ENCODE results near the gene USP7. TPM values are rescaled to one million over a fixed set of nuclear protein-coding genes. Genes with fewer than 3 reads are reported as not detected.
A peak's percentile ranks its signal among the peaks of the same experiment; 100 is the strongest.

USP7 gene
- total RNA-seq, 1 donor from 2014 or later = 96.9 TPM

- Histone ChIP-seq H3K4me1 (ENCODE audit: insufficient read depth, low read length) (peaks cover 26% of the 10 kb centered on the region), H3K4me2 (ENCODE audit: low read length) (no peak overlapping the region), H3K36me3 (ENCODE audit: insufficient read depth, low read length) (peaks cover 35% of the 10 kb centered on the region), H3K9ac (ENCODE audit: low read length) (no peak overlapping the region), H3K27me3 (ENCODE audit: insufficient read depth, low read length) (no peaks in the 10 kb centered on the region), H3K79me2 (ENCODE audit: insufficient read depth, low read length) (peaks cover 6% of the 10 kb centered on the region), H4K20me1 (ENCODE audit: insufficient read depth, low read length) (peaks cover 87% of the 10 kb centered on the region), H2AFZ (ENCODE audit: low read depth, low read length) (no peak overlapping the region), H3K27ac (ENCODE audit: low read depth, low read length) (no peak overlapping the region), H3K9me3 (ENCODE audit: insufficient read depth, low read depth, low read length) (no peaks in the 10 kb centered on the region), H3K4me3 (ENCODE audit: insufficient read depth, low read depth, low read length) (no peak overlapping the region)
- TF ChIP-seq CTCF (IDR thresholded peaks at IDR 0.05; ENCODE audit: insufficient read depth, low read depth, low read length) = no peak
- no peak for TF ChIP-seq EZH2 (IDR thresholded peaks at IDR 0.05; ENCODE audit: insufficient read depth, low read length)
- Mint-ChIP-seq H3K4me1 (ENCODE audit: low read depth, unreplicated experiment) (peaks cover 40% of the 10 kb centered on the region), H3K27me3 (ENCODE audit: low read depth, unreplicated experiment) (no peaks in the 10 kb centered on the region), H3K9me3 (ENCODE audit: unreplicated experiment) (peaks cover 3% of the 10 kb centered on the region), H3K36me3 (ENCODE audit: low read depth, unreplicated experiment) (peaks cover 26% of the 10 kb centered on the region), H3K27ac (ENCODE audit: unreplicated experiment) (no peak overlapping the region), H3K4me3 (ENCODE audit: unreplicated experiment) (no peak overlapping the region)
- FAIRE-seq (no peak), DNase-seq (ENCODE audit: low read depth) (no peak)
Measured at GRCh38 chr16:8853611-8854010, 110.1 kb downstream of the USP7 start.

GRCh38 chr16:8853150-8853549 is 110.6 kb downstream of the USP7 start:
- no peak overlapping the region for H3K4me3 Mint-ChIP-seq (ENCODE audit: unreplicated experiment)
- peaks cover 38% of the 10 kb centered on the region for H3K4me1 Mint-ChIP-seq (ENCODE audit: low read depth, unreplicated experiment)
- no peak overlapping the region for H3K27ac Mint-ChIP-seq (ENCODE audit: unreplicated experiment)
- FAIRE-seq (no peak), DNase-seq (ENCODE audit: low read depth) (no peak)
- H3K27ac ChIP-seq (ENCODE audit: low read depth, low read length) = no peak overlapping the region
- H3K36me3 ChIP-seq (ENCODE audit: insufficient read depth, low read length) = peaks cover 34% of the 10 kb centered on the region
- peaks cover 26% of the 10 kb centered on the region for H3K36me3 Mint-ChIP-seq (ENCODE audit: low read depth, unreplicated experiment)
- peaks cover 6% of the 10 kb centered on the region for H3K79me2 ChIP-seq (ENCODE audit: insufficient read depth, low read length)
- H3K9ac ChIP-seq (ENCODE audit: low read length) = no peak overlapping the region
- no peaks in the 10 kb centered on the region for H3K9me3 ChIP-seq (ENCODE audit: insufficient read depth, low read depth, low read length)
- H4K20me1 ChIP-seq (ENCODE audit: insufficient read depth, low read length) = peaks cover 87% of the 10 kb centered on the region
- peaks cover 31% of the 10 kb centered on the region for H3K4me1 ChIP-seq (ENCODE audit: insufficient read depth, low read length)
- H2AFZ ChIP-seq (ENCODE audit: low read depth, low read length) = no peak overlapping the region
- no peaks in the 10 kb centered on the region for H3K27me3 ChIP-seq (ENCODE audit: insufficient read depth, low read length)
- H3K4me3 ChIP-seq (ENCODE audit: insufficient read depth, low read depth, low read length) = no peak overlapping the region
- H3K4me2 ChIP-seq (ENCODE audit: low read length) = no peak overlapping the region
- H3K27me3 Mint-ChIP-seq (ENCODE audit: low read depth, unreplicated experiment) = no peaks in the 10 kb centered on the region
- peaks cover 2% of the 10 kb centered on the region for H3K9me3 Mint-ChIP-seq (ENCODE audit: unreplicated experiment)
- TF ChIP-seq EZH2 (IDR thresholded peaks at IDR 0.05; ENCODE audit: insufficient read depth, low read length) = no peak
- TF ChIP-seq CTCF (IDR thresholded peaks at IDR 0.05; ENCODE audit: insufficient read depth, low read depth, low read length) = no peak

DNA sequence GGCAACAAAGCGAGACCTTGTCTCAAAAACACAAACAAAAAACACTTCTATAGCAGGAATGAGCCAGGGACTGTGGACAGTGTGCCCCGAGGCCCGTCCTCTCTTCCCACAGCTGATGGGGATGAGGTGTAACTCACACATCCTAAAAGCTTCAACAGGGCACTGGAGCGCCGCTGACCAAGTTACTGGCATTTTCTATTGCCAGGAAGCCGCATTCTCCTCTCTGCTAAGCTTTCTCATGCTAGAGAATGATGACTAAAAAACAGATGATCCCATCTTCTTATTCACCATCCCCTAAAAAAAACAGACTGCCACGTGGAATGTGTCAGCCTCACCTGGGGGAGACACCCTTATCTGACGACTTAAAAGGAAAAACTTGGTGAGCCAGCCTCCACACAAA is 111.2 kb downstream of the USP7 start:
- no peak for FAIRE-seq
- peaks cover 35% of the 10 kb centered on the region for H3K4me1 Mint-ChIP-seq (ENCODE audit: low read depth, unreplicated experiment)
- H3K36me3 ChIP-seq (ENCODE audit: insufficient read depth, low read length) = peaks cover 32% of the 10 kb centered on the region

More for the DNA sequence above, 111.2 kb downstream of the USP7 start:
- Histone ChIP-seq H3K9ac (ENCODE audit: low read length) (no peak overlapping the region), H3K4me2 (ENCODE audit: low read length) (no peak overlapping the region), H3K9me3 (ENCODE audit: insufficient read depth, low read depth, low read length) (no peaks in the 10 kb centered on the region), H3K4me3 (ENCODE audit: insufficient read depth, low read depth, low read length) (no peak overlapping the region), H2AFZ (ENCODE audit: low read depth, low read length) (no peak overlapping the region), H3K27me3 (ENCODE audit: insufficient read depth, low read length) (no peaks in the 10 kb centered on the region), H3K4me1 (ENCODE audit: insufficient read depth, low read length) (peaks cover 33% of the 10 kb centered on the region), H4K20me1 (ENCODE audit: insufficient read depth, low read length) (peaks cover 89% of the 10 kb centered on the region), H3K79me2 (ENCODE audit: insufficient read depth, low read length) (peaks cover 6% of the 10 kb centered on the region), H3K27ac (ENCODE audit: low read depth, low read length) (no peak overlapping the region)
- Mint-ChIP-seq H3K36me3 (ENCODE audit: low read depth, unreplicated experiment) (peaks cover 23% of the 10 kb centered on the region), H3K27me3 (ENCODE audit: low read depth, unreplicated experiment) (no peaks in the 10 kb centered on the region), H3K27ac (ENCODE audit: unreplicated experiment) (peak overlapping the region; percentile 53), H3K9me3 (ENCODE audit: unreplicated experiment) (no peaks in the 10 kb centered on the region), H3K4me3 (ENCODE audit: unreplicated experiment) (no peak overlapping the region)
- no peak for DNase-seq (ENCODE audit: low read depth)
- no peak for TF ChIP-seq CTCF (IDR thresholded peaks at IDR 0.05; ENCODE audit: insufficient read depth, low read depth, low read length)
- no peak for TF ChIP-seq EZH2 (IDR thresholded peaks at IDR 0.05; ENCODE audit: insufficient read depth, low read length)

Data from astrocyte (in vitro differentiated cells and primary cell).